ENCODE data around the gene OCA2.
A peak's percentile ranks its signal among the peaks of the same experiment; 100 is the strongest.

Gene OCA2

GRCh38 chr15:28097656-28098359 is 1.3 kb downstream of the OCA2 start:
- peaks cover 46% of the 10 kb centered on the region for H3K4me1 Mint-ChIP-seq
- DNase-seq: no peak
- no peak for TF ChIP-seq CTCF (IDR thresholded peaks at IDR 0.05)
- peaks cover 11% of the 10 kb centered on the region for H3K9me3 Mint-ChIP-seq
- H3K4me3 Mint-ChIP-seq: peak overlapping the region; percentile 76
- peaks cover 95% of the 10 kb centered on the region for H3K27me3 Mint-ChIP-seq (ENCODE audit: low read depth, poor library complexity)
- no peaks in the 10 kb centered on the region for H3K36me3 Mint-ChIP-seq (ENCODE audit: low read depth)
- no peak overlapping the region for H3K27ac Mint-ChIP-seq

DNA sequence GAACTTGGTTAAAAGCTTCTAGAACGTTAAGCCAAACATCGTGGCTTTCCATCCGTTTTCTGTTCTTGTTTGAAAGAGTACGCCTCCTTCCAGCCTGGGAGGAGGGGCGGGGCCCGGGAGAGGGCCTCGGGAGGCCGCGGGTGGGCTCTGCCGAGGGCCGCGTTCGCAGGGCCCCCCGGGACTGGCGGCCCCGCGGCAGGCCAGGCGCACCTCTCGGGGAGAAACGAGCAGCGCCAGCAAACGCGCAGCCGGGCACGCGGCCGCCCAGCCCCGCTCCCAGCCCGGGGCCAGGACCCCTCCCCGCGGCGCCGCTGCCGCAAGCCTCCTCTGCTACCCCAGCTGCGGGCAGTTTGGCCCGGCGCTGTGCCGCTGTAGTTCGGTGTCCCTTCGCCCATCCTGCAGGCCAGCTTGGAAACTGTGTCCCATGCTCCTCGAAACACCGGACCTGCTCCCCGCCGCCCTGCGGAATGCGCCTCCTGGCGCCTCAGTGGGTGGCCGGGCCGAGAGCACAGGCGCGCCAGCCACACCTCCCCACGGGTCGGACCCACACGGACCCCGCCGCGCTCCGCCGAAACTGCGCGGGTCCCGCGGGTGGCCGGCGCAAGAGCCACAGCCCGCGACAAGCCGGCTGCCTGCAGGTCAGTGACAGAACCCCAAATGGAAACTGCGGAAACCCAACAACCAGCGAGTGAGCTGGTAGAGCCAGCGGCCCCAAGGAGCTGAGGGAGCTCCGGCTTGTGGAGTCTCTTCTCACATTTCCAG is 2.3 kb downstream of the OCA2 start:
- Mint-ChIP-seq H3K36me3 (ENCODE audit: low read depth) (no peaks in the 10 kb centered on the region), H3K27ac (no peak overlapping the region), H3K4me1 (peaks cover 46% of the 10 kb centered on the region), H3K9me3 (peaks cover 20% of the 10 kb centered on the region), H3K27me3 (ENCODE audit: low read depth, poor library complexity) (peaks cover 95% of the 10 kb centered on the region), H3K4me3 (peak overlapping the region; percentile 88)
- no peak for TF ChIP-seq CTCF (IDR thresholded peaks at IDR 0.05)
- peak; percentile 65 for DNase-seq

GRCh38 chr15:28096411-28096669 is 2.8 kb downstream of the OCA2 start:
- peaks cover 25% of the 10 kb centered on the region for H3K9me3 Mint-ChIP-seq
- H3K27me3 Mint-ChIP-seq (ENCODE audit: low read depth, poor library complexity): peaks cover 95% of the 10 kb centered on the region
- H3K4me3 Mint-ChIP-seq: peak overlapping the region; percentile 88
- peaks cover under 1% of the 10 kb centered on the region for H3K36me3 Mint-ChIP-seq (ENCODE audit: low read depth)
- no peak overlapping the region for H3K27ac Mint-ChIP-seq
- TF ChIP-seq CTCF (IDR thresholded peaks at IDR 0.05): no peak
- peaks cover 46% of the 10 kb centered on the region for H3K4me1 Mint-ChIP-seq
- no peak for DNase-seq

DNA sequence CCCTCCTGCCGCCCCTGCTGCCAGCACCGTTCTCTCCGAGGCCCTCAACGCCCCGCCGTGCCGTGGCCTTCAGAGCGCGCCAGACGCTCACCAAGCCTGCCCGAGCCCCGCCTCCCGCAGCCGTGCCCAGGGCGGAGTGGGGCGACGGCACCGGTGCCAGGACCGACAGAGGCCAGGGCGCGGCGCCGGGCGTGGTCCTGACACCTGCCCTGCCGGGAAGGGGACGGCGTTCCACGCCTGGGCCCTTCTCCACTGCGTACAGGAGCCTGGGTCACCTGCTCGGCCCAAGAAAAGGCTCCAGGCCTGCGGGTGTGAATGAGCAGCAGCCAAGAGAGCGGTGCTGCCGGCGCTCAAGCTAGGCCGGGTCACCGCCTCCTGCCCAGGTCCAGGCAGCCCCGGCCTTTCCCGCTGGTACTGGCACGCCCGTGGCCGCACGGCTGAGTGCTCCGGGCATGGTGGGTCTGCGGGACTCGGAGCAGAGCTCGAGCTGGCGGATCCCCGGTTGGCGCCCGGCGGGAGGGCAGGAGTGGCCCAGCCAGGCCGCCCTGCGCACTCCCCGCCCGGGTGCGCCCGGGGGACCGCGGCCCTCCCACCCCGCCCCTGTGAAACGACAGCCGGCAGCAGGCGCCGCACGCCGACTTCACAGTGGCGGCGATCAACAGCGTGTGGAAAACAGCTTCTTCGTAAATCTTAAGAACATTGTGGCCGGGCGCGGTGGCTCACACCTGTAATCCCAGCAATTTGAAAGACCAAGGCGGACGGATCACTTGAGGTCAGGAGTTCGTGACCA is 4.2 kb downstream of the OCA2 start:
- Mint-ChIP-seq H3K4me1 (peaks cover 40% of the 10 kb centered on the region), H3K27me3 (ENCODE audit: low read depth, poor library complexity) (peaks cover 89% of the 10 kb centered on the region), H3K36me3 (ENCODE audit: low read depth) (peaks cover 10% of the 10 kb centered on the region), H3K4me3 (peak overlapping the region; percentile 88), H3K27ac (no peak overlapping the region), H3K9me3 (peaks cover 39% of the 10 kb centered on the region)
- peak; percentile 52 for DNase-seq
- TF ChIP-seq CTCF (IDR thresholded peaks at IDR 0.05): no peak

- H3K27ac Mint-ChIP-seq: no peak overlapping the region
- no peak for DNase-seq
- H3K4me3 Mint-ChIP-seq: peak overlapping the region; percentile 38
- TF ChIP-seq CTCF (IDR thresholded peaks at IDR 0.05): no peak
- peaks cover 33% of the 10 kb centered on the region for H3K4me1 Mint-ChIP-seq
- peaks cover 10% of the 10 kb centered on the region for H3K36me3 Mint-ChIP-seq (ENCODE audit: low read depth)
- peaks cover 81% of the 10 kb centered on the region for H3K27me3 Mint-ChIP-seq (ENCODE audit: low read depth, poor library complexity)
- H3K9me3 Mint-ChIP-seq: peaks cover 49% of the 10 kb centered on the region
Observed at GRCh38 chr15:28093752-28094535, 5.2 kb downstream of the OCA2 start.
